HG03066 (cell line): ENCODE data around the gene ECHDC1.
A peak's percentile ranks its signal among the peaks of the same experiment; 100 is the strongest.
"Not testable (repeated sequence)": the region's sequence is repeated elsewhere in the genome, so short reads cannot be mapped to it uniquely, and the experiment has no call there.

Experiments used
- ATAC-seq: cut with Tn5 transposase; IDR thresholded peaks from one replicate; pipeline ENCODE4 v1.9.1; 2021; ENCODE audit warnings: low read depth; ENCODE audit not compliant: unreplicated experiment

ECHDC1 gene, protein sequence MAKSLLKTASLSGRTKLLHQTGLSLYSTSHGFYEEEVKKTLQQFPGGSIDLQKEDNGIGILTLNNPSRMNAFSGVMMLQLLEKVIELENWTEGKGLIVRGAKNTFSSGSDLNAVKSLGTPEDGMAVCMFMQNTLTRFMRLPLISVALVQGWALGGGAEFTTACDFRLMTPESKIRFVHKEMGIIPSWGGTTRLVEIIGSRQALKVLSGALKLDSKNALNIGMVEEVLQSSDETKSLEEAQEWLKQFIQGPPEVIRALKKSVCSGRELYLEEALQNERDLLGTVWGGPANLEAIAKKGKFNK

GRCh38 chr6:127342946-127343808, at the start of gene ECHDC1:
ECHDC1 (minus strand) TSS chr6:127343609; CDS start chr6:127331028, 12,581 bp downstream.
- ATAC-seq, result peak; percentile 63

DNA sequence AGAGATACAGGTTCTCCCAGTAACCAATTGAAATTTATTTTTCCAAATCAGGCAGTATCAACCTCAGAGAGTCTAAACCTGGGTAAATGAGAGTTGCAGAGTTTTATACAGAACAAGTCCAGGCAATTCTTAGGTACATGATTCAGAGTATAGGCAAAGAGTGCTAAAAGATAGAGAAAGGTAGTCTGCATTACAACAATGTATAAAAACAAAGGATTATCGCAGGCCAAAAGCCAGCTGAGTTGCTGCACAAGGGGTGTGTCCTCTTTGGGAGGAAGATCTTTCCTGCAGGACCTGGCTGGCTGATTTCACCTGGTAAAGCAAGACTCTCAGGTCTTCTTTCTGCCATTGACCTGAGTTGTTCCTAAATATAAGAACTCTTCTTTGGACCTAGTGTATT, 48.9 kb upstream of the ECHDC1 start:
- ATAC-seq, result no peak

- no peak for ATAC-seq
These were observed 47.9 kb upstream of the ECHDC1 start for GRCh38 chr6:127391094-127391953.

DNA sequence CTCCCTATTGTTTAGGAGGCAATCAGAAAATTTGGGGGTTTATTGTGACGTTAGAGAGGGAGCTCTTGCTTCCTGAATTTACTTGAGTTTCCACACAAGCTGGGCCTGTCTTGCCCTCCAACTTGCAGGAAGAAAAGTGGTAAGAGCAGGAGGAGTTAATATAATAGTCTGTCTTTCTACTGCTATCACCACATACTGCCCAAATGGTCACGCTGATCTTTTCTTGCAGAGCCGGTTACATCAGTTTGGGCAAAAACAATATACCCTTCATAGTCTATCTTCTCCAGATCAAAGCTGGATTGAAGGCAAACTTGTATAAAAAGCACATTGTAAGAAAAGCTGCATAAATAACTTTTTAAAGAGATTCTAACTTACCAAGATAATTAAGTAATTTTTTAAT, 46.3 kb upstream of the ECHDC1 start:
- no peak for ATAC-seq

GRCh38 chr6:127385668-127386430, 42.4 kb upstream of the ECHDC1 start:
- ATAC-seq, result no peak

DNA sequence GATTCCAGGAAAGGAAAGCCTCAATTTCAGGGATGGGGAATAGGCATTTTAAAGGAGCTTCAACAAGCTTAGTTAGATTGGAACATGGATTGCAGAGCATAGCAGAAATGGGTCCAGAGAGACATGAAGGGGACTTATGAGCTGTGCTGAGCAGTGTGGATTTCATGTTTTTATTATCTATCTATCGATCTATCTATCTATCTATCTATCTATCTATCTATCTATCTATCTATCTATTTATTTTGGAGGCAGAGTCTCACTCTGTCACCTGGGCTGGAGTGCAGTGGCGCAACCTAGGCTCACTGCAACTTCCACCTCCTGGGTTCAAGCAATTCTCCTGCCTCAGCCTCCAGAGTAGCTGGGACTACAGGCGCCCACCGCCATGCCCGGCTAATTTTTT, 41.4 kb upstream of the ECHDC1 start:
- not testable (repeated sequence) for ATAC-seq

DNA sequence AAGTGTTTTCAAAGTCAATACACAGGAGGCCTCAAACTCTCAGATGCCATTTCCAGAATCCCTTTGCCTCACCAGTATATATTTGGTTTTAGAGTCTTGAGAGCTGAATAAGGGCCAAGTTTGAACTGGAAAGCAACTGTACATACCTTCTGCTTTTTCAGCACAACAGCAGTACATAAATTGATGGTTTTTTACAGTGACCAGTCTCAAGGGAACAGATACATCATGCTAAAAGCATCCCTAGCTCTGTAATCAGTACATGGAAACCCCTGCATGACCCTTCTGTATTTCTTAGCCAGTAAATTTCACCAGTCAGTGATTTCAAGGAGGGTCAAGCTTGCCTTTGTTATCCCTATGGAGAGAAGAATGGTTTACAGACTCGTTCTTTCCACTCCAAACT, 40.6 kb upstream of the ECHDC1 start:
- ATAC-seq, result no peak

GRCh38 chr6:127382413-127382812, 39.0 kb upstream of the ECHDC1 start:
- ATAC-seq, result no peak

DNA sequence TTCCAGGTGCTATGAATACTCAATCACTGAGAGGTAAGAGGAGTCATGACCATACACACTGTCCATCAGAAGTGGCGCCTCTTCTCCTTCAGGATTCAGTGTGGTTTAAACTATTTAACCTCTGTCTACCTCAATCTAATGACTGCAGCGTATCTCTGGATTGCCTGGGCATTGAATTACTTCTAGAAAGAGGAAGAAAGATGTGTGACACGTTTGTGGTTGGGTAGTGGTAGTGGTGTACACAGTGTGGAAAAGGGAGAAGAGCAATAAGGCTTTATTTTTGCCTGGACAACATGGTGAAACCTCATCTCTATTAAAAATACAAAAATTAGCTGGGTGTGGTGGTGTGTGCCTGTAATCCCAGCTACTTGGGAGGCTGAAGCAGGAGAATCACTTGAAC, 38.0 kb upstream of the ECHDC1 start:
- ATAC-seq, result no peak

GRCh38 chr6:127376685-127377084, 33.3 kb upstream of the ECHDC1 start:
- no peak for ATAC-seq

GRCh38 chr6:127367023-127367375, 23.6 kb upstream of the ECHDC1 start:
- ATAC-seq, result no peak

GRCh38 chr6:127366282-127367022, 23.0 kb upstream of the ECHDC1 start:
- no peak for ATAC-seq

GRCh38 chr6:127365874-127366273, 22.5 kb upstream of the ECHDC1 start:
- no peak for ATAC-seq

DNA sequence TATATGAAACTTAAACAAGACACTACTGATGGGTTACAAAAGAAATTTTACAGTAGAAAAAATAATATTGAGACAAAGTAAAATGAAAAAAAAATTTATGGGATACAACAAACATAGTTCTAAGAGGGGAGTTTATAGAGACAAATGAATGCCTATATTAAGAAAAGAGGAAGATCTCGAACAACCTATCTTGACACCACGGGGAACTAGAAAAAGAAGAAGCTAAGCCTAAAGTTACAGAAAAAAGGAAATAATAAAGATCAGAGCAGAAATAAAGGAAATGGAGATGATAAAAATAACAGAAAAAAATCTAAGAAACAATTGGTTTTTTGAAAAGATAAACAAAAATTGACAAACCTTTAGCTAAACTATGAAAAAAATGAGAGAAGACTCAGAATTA, 9.1 kb upstream of the ECHDC1 start:
- no peak for ATAC-seq

DNA sequence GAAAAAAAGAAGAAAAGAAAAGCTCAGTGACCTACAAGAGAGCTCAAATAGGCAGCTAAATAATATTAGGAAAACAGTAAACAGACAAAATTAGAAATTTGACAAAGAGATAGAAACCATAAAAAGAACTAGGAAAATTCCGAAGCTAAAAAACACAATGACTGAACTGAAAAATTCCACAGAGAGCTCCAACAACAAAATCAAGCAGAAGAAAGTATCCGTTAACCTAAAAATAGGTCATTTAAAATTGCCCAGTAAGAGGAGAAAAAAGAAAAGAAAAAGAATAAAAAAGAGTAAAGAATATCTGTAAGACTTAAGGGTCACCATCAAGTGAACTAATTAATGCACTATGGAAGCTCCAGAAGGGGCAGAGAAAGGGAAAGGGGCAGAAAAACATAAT, 6.6 kb upstream of the ECHDC1 start:
- no peak for ATAC-seq

- no peak for ATAC-seq
These were observed 4.7 kb upstream of the ECHDC1 start for GRCh38 chr6:127348028-127348661.

DNA sequence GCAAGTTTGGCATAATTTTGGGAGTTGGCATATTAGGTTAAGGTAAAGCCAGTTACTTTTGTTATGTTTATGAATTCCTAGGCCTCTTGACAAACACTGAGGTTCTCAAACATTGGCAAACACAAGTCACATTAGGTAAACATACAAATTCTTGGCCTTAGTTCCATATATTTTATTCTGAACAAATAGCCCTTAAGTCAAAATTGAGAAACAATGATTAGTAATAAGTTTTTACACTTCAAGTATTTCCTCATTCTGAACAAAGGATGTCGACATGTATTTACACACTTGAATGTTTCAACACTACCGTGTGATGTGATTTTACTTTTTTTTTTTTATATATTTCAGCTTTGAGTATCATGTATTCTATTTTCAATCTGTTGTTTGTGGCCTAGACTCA, 3.8 kb upstream of the ECHDC1 start:
- no peak for ATAC-seq

DNA sequence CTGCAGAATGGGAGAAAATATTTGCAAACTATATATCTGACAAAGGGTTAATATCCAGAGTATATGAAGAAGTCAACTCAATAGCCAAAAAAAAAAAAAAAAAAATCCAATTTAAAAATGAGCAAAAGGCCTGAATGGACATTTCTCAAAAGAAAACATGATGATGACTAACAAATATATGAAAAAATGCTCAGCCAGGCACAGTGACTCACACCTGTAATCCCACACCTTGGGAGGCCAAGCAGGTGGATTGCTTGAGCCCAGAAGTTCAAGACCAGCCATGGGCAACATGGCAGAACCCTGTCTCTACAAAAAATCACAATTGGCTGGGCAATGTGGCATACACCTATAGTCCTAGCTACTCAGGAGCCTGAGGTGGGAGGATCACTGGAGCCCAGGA, 2.1 kb upstream of the ECHDC1 start:
- ATAC-seq, result no peak
